GM21447 (cell line): Measurements from ENCODE around the gene FANCI.

Experiments
- ATAC-seq: cut with Tn5 transposase; IDR thresholded peaks from one replicate; pipeline ENCODE4 v1.9.1; 2021; ENCODE audit not compliant: unreplicated experiment

The FANCI gene

DNA sequence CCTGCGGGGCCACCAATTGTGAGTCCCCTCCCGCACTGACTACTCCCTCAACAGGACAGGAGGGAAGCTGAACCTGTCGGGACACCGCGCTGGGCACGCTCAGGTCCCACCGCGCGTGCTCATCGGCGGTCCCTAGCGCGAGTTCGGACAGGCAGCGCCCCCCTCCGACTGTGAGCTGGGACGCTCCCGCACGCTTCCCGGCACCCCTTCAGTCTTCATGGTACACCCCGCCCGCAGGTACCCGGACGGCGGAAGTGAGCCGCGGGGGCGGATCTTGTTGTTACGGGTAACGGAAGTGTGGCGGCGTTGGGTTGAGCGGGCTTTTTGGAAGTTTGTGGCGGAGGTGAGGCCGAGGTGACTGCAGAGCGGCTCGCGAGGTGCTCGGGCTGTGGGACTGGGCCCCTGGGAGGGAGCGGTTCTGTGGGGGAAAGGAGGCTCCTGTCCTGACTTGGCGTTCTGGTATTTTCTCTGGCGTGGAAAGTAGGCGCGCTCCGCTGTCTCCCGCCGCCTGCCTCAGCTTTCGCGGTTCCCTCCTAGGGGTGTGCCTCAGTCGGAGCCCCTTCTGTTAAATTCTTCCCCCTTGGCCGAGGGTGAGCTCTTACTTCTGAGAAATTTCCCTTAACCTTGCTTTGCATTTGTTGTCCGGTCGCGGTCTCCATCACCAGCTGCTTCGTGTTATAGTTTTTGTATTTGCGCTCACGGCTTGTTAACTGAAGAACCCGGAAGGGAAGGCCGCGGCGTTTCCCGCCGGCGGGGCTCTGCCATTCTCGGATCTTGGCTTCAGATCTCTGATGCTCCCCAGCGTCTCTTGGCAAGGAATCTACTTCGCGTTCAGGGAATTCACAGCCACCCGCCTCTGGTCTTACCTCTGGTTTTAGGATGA is at the start of gene FANCI:
Gene FANCI, plus strand, starts transcription at position 289 of the 883 bp plus-strand sequence. CDS start 3,669 bp downstream, outside the sequence.
- peak; percentile 94 for ATAC-seq

DNA sequence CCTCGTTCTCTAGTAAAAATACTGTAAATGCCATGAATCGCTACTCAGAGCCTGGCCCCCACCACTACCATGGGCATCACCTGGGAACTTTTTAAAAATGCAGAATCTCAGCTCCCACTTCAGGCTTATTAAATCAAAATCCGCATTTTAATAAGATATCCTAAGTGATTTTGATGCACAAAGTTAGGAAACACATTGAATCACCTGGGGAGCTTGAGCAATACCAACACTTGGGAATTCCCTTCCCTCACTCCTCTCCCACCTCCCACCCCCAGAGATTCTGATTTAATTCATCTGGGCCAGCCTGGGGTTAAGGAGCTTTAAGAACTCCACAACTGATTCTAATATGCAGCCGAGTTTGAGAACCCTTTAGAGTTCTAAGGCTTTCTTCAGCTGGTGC is 49.2 kb upstream of the FANCI start:
- ATAC-seq: no peak

DNA sequence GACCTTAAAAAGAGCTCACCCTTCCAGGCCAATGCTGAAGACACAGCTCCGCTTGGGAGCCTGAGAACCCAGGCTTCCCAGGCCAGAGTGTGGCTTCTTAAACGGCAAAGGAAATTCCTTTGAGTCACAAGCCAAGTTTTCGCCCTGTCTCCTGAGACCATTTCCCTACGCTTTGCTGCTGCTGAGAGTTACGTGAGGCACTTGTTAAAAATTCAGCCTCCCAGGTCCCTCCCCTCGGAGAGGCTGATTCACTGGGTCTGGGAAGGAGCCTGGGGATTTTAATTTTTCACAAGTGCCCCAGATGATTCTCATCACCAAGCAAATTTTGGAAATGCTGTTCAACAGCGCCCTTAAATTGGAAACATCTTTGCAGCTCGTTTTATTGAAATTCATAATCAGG is 47.9 kb upstream of the FANCI start:
- ATAC-seq: no peak

DNA sequence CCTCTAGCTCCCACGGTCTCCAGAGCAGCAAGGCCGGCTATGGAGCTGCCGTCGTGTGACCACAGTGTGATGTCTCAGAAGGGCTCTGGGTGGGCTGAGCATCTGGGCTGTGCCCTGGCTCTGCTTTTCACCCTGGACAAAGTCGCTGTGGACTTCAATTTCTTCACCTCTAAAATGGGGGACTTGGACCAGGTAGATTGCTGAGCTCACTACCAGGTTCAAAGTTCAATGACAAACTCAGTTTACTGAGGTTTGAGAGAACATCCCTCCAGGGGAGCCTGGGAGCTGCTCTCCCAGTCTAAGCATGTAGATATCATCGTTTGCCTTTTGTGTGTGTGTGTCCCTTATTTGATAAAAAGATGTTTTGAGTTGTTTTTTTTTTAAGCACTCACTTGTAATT is 47.5 kb upstream of the FANCI start:
- ATAC-seq: no peak

DNA sequence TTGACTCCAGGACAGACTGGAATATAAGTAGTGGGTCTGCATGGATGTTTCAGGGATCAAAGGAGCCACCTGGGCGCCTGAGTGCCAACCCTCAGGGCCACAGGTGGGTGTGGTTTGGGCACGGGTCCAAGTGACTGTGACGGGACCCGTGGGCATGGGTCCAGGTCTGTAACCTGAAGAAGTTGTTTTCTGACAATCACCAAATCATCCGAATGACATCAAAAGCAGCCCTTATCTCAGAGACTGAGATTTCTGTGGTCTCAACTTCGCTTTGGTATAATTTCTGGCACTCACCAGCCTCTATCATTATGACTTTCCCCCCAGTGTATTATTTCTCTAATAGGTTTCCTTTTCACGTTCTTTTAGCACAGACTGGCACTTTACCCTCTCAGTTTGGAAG is 46.8 kb upstream of the FANCI start:
- no peak for ATAC-seq

DNA sequence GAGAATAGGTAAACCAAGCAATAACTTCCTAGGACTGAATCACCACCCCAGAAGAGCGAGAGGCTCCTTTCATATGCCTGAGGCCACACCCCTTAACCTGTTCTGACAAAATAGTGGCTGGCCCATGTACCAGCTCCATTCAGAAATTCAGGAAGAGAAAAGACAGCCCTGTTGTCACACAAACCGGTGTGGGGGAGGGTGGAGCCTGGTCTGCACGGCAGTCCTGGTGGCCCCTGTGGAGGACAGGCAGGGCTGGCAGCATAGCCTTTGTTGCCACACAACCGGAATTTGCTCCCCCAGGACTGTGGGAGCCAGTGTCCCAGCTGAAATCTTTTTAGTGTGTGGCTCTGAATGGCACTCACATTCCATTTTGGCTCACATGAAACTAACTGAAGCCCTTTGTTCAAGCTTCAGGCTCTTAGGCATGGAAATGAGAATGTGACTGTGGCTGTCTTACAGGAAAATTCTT is 46.2 kb upstream of the FANCI start:
- ATAC-seq: no peak

DNA sequence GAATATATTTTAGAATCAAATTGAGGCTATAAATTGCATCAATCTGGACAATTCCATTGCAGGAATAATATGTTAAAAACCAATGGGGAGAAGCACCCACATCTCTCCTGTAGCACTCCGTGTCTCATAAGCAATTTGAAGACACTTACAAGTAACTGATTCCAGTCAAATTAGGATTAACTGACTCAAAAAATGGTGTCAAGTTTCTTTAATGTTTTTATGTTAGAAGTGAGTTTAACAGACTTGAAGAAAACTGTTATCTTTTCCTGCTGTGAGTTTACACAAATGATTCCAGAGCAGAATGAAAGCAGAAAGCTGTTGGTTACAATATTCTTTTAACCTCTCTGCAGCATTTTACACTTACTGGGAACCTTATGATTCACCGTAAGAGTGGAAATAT is 45.6 kb upstream of the FANCI start:
- ATAC-seq: no peak

DNA sequence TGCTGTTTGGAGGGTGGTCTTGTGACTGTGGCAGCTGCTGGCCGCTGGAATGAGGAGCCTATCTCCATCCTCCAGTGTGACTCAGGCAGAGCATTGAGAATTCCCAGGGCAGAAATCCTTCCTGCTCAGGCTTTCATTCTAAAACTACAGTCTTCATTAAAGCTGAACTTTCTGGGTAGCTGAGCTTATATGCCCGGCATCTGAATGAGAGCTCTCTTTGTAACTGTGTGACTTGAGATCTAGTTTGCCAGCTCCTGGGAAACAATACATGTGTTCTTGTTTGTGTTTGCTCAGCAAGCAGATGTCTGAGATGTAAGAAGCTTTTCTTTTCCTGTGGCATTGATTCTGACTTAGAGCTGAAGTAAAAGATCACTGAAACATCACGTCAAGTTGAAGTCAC is 44.8 kb upstream of the FANCI start:
- ATAC-seq: no peak

DNA sequence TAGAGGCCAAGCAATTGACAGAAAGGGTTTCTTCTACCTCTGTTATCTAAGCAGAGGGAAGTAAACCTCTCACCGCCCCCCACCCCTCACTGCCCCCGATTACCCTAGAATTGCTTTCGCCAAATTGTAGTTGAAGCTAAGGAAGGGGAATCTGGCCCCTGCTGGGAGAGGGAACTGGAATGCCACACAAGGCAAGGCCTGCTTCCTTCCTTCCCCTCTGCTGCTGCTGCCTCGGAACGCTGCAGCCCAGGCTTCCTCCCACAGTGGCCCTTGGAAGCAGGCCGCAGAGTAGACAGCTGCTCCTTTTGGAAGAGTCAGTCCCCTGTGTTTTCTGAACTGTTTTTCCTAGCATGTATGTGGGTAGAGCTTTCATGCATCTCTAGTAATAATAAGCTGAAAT is 44.0 kb upstream of the FANCI start:
- no peak for ATAC-seq

DNA sequence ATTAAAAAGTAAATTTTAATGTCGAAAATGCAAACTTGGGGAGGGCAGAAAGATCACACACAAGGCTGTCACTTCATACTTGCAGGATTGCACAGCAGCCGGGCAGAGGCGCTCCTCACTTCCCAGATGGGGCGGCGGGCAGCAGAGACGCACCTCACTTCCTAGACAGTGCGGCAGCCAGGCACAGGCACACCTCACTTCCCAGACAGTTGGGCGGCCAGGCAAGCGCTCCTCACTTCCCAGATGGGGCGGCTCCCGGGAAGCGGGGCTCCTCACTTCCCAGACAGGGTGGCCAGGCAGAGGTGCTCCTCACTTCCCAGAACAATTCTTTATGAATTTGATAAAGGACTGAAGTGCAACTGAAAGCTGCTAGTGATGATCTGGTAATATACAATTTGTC is 43.6 kb upstream of the FANCI start:
- ATAC-seq: no peak

DNA sequence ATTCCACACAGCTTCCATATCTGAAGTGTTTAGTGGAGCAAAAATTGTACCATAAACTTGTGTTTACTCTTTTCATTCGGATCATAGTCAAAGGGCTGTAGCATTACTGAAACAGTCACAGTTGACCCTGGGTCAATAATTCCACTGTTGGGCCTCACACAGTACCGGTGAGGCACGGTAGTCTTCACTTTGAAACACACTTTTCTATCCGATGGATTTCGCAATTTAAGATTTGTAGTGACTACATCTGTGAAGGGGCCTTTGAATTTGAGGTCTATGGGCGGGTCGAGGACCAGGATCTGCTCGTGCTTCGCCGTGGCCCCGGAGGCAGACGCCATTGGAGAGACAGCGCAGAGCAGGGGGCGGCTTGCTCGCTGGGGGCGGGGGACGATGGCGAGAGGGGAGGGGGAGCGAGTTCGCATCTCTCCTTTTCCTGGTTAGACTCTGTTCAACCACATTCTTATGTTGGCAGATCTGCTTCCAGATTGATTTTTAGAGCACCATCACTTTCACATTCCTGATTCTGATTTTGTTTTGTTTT is 42.2 kb upstream of the FANCI start:
- ATAC-seq: no peak

DNA sequence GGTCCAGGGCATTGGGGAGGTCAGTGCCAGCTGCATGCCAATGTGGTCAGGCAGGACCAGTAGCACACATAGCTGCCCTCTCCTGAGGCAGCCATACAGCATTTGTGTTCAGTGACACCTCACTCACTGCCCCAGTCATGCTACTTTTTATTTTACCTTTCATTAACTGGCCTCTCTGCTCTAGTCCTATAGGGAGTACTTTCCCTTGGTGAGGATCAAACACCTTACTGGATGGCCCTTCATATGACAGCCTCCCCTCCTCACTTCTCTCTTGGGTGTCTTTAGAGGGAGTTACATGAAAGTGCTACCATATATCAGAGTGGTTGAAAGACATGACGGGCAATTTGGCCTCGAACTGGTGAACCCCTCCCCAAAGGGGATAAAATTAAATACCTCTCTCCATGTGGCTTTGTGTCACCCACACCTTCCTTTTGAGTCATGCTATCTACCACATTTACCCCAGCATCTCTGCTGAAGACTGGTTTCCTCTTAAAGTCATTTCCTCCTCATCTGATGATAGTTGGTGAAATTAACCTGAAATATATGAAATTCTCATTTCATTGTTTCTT is 40.0 kb upstream of the FANCI start:
- ATAC-seq: no peak

DNA sequence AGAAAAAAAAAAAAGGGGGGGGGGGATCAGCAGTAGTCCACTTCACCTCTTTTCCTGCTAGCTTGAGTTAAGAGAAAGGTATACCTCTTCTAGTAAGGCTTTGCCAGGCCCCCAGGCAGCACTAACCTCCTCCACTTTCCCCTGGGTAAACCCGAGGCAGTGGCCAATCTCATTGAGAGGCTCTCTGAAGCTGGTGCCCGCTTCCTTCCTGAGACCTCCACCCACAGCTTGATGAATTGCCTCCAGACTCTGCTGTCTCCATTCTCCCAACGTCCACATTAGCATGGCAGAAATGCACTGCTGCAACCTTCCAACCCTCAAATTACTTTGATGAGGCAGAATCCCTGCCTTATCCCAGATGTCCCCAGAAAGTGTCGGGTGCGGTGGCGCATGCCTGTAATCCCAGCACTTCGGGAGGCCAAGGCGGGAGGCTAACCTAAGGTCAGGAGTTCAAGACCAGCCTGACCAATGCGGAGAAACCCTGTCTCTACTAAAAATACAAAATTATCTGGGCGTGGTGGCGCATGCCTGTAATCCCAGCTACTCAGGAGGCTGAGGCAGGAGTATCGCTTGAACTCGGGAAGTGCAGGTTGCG is 37.7 kb upstream of the FANCI start:
- no peak for ATAC-seq

DNA sequence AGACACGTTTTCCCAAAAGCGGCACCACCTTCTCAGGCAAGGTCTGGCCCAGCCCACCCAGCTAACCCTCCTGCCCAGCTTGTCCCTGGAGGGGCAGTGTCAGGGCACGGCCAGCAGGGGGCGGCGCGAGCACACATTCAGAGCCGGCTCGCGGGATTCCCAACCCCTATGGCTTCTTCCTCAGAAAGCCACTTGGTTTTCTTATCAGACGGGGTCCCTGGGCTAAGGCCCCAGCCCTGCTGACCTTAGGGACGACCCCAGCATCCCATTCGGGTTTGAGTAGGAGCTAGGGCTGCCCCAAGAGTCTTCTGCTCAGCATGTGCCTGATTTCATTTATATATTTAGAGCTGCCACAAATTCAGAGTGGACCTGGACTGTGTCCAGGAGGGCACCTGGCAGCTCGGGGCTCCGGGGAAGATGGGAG is 36.9 kb upstream of the FANCI start:
- ATAC-seq: peak; percentile 69

DNA sequence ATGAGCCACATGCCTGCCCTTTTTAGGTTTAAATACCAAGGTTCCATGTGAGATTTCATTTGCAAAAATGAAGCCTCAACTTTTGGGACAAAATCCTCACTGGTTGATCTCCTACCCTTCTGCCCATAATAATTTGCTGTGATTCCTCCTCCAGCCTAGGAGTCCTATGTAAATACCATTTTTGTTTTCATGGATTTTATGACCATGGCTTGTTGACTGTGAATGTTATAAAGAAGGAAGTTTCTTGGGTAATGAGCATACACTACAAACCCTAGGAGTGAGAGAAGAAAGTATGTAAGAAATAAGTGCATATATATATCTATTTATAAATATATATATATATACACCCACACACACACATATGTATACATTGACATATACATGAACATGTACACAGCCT is 35.5 kb upstream of the FANCI start:
- ATAC-seq: no peak

DNA sequence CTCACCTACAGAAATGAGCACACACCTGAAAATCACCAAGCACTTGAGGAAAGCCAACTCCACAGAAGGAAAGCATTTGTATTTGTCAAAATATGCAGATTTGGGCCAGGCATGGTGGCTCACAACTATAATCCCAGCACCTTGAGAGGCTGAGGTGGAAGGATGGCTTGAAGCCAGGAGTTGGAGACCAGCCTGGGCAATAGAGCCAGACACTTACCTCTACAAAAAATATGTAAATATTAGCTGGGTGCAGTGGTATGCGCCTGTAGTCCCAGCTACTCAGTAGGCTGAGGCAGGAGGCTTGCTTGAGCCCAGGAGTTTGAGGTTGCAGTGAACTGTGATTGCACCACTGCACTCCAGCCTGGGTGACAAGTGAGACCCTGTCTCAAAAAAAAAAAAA is 34.7 kb upstream of the FANCI start:
- ATAC-seq: no peak

DNA sequence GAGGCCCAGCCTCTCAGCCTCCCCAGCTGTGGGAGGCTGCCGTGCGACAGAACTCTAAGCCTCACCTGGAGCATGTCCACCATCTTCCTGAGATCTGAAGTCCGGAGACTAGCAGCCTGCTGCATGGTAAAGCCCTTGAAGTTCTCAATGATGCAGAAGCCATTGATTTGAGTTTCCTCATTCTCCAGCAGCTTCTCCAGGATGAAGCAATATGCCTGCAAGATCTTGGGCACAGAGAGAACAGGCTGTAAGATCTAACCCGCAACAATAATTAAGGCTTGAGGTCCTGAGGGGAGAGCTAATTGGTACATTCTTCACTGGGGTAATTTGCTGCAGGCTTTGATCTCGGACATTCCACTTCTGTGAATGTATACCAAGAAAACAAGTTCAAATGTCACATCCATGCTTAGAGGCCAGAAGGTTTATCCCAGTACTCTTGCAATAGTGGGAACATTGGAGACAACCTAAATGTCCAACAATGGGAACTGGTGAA is 32.1 kb upstream of the FANCI start:
- no peak for ATAC-seq

DNA sequence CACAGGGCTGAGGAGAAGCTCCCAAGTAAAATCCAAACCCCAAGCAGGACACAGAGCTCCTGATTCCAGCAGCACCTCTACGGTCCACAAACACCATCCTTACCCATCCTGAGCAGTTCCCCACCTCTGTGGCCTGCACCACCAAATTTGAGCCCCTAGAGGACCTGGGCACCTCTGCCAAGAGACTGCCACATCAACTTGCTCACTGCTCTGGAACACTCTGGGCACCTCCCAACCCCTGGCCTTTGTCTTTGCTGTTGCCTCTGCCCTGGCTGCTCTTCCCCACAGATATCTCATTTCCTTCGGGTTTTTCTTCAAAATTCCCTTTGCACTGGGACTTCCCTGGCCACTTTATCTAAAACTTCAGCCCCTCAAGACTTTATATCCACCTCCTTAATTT is 28.2 kb upstream of the FANCI start:
- ATAC-seq: no peak

DNA sequence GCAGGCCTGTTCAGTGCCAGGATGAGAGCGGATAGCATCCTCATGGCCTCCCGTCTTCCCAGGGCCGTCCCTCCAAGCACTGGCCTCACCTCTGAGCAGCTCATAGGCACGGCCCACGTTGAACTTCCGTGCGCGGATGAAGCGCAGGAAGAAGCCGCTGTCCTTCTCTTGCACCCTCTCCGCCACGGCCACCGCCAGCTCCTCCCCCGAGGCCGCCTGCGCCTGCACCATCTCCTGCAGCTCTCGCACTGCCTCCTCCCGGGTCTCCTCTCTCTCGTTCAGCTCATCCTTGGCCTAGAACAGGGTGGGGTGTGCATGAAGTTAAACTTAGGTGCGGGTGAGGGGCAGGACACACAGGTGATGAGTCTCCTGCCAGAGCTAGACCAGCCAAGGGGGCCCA is 26.7 kb upstream of the FANCI start:
- no peak for ATAC-seq

DNA sequence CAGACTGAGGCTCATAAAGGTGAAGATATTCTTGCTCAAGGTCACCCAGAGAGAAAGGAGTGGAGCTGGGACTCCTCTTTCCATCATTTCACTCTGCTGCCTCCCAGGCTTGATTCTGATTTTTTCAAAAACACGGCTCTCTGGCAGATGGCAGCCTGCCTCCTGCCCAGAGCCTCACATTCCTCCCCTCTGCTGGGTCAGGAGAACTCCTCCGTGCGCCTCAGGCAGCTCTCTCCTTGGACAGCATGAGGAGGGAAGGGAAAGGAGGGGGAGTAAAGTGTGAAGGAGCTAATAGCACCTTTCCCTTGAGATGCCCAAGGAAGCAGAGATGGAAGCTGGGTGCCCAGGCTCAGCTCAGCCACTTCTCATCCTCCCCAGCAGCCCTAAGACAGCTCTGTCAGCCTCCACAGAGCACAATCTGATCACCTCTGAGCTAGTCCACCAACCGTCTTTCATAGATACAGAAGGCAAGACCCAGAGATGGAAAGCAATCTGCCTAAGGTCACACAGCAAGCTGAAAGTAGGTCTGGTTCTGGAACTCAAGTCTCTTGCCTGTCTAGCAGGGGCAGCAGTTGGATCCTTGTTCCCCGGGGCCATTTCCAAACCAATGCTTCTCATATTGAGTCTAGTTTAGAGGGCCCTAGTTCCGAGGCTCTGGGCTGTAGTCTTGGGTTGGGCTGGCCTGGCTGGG is 25.9 kb upstream of the FANCI start:
- no peak for ATAC-seq

DNA sequence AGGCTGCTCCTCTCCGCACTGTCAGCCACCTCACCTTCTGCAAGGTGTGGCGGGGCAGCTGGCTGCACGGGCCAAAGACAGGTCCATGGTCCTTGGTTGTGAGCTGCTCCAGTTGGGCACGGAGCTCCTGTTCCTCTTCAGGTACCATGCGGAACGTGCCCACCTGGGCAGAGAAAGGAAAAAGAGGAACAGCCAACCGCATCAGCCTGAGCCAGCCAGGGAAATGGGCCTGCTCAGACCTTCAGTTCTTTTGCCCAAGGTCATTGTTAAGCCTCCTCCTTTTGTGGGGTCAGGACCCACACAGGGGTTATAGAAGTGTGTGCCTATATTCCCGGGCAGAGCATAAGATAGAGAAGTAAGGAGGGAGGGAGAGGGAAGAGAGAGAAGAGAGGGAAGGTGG is 25.2 kb upstream of the FANCI start:
- no peak for ATAC-seq
